Fibroblast of the conjunctiva (primary cell): ENCODE results near the gene RCBTB1.
"Not testable (repeated sequence)": the region's sequence is repeated elsewhere in the genome, so short reads cannot be mapped to it uniquely, and the experiment has no call there.

Source experiments
- DNase-seq: peaks from one replicate; pipeline ENCODE4 v3.0.0-alpha.2; 2010; ENCODE audit warnings: low read depth

Gene RCBTB1

DNA sequence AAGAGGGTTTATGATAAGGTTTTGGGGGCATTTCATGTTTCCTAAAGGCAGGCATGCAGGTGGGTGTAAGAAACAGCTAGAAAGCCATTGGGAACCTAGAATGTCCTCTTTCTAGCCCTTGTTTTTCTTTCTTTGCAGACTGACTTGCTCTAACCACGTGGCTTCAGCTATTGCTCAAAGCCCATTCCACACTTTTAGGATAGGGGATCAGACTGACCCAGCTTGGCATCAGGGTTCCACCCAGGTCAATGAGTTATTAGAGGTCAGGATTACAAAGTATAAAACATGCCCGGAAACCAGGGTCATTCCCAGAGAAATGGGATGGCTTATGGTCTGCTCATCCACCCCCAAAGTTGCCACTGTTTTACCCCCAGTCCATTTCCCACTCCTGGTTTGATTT lies 72.8 kb downstream of the RCBTB1 start:
- DNase-seq, result no peak

GRCh38 chr13:49503951-49504350 lies 81.4 kb downstream of the RCBTB1 start:
- no peak for DNase-seq

DNA sequence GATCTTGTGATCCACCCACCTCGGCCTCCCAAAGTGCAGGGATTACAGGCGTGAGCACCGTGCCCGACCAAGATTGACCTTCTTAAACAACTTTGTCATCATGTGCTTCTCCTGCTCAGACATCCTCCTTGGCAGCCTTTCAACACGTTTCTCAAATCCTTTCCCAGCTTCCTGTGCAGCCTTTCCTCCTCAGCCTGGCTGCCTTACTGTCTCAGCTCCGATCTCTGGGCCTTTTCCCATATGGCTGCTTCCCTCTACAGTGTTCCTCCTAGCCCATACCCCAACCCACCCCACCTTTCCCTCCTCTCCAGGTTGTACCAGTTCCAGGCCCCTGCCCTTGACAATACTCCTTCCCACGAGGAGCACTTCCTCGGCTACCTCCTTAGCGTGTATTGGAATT lies 82.4 kb downstream of the RCBTB1 start:
- no peak for DNase-seq

DNA sequence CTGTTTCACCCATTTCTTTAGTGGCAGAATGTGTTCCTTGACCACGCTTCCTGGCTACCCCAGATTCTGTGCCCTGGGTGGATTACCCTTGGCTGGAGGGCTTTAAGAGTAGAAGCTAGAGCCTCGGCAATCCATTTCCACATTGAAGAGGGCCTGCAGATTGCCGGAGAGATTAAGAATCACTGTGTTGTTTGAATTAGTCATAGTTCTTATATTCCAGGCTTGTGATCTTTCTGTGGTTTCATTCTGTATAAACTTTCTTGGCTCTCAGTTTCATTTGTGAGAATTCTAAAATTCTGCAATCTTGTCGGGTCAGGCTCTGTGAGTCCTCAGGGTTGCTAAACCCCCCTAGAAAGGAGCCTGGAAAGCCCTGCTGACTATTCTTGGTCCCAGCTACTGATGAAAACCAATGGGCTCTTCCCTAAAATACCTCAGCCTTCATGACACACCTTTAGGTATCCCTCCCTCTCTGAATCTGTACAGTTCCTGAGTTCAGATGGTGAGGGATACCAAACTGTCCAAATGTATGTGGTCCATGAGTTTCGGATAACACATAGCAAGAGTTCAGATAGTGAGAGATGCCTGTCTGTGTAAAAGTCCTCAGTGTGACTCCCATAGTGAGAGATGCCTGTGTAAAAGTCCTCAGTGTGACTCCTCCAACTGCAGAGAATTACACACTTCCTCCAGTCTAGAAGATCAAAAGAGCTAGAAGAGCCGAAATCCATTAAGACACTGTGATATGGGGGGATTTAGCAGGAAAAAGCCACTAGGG lies 85.3 kb downstream of the RCBTB1 start:
- DNase-seq, result no peak

DNA sequence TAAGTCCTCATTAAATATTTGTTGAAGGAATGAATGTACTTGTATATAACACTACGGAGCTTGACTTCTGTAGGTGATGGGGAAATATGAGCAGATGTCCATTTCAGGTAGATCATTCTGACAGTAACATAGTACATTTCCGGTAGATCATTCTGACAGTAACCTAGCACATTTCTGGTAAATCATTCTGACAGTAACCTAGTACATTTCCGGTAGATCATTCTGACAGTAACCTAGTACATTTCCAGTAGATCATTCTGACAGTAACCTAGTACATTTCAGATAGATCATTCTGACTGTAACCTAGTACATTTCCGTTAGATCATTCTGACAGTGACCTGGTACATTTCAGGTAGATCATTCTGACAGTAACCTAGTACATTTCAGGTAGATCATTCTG lies 87.2 kb downstream of the RCBTB1 start:
- DNase-seq, result no peak

DNA sequence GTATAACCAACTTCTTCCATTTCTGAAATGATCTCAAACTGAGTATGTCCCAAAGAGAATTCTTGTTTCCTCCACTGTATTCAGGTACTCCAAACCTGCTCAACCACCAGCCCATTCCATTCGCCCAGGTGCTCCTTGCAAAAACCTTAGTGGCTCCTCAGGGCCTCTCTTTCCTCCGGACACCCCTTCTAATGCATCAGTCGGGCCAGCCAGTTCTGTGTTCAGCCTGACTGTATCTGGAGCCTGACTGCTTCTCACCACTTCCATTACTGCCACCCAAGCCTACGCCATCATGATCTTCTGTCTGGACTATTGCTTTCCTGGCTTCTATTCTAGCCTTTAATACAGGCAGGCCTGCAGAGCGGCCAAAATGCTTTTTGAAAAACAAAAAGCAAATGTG lies 88.1 kb downstream of the RCBTB1 start:
- DNase-seq, result no peak

GRCh38 chr13:49496837-49497236 lies 88.5 kb downstream of the RCBTB1 start:
- not testable (repeated sequence) for DNase-seq

GRCh38 chr13:49495783-49496762 lies 89.3 kb downstream of the RCBTB1 start, which contains the start of gene PHF11:
TSS of gene PHF11 (plus strand) at chr13:49495953. CDS start at chr13:49496002, 49 bp downstream.
- peak; percentile 45 for DNase-seq

- no peak for DNase-seq
Observed at GRCh38 chr13:49494645-49495044, 90.7 kb downstream of the RCBTB1 start.

- no peak for DNase-seq
Observed at GRCh38 chr13:49488563-49488962, 96.8 kb downstream of the RCBTB1 start.
